ENCODE data around the gene CARMIL1.
"Not testable (repeated sequence)": the region's sequence is repeated elsewhere in the genome, so short reads cannot be mapped to it uniquely, and the experiment has no call there.

Gene CARMIL1

GRCh38 chr6:25441663-25442270, 162.6 kb downstream of the CARMIL1 start:
- no peak for DNase-seq

GRCh38 chr6:25442898-25443297, 163.7 kb downstream of the CARMIL1 start:
- H3K9me3 ChIP-seq = no peaks in the 10 kb centered on the region; the same call in 1 of the 2 replicates
- no peak for TF ChIP-seq CTCF (IDR thresholded peaks at IDR 0.05; ENCODE audit: low read depth, low read length)

More at GRCh38 chr6:25441663-25442270, 162.6 kb downstream of the CARMIL1 start:
- Histone ChIP-seq H3K36me3 (no peaks in the 10 kb centered on the region), H3K27me3 (no peaks in the 10 kb centered on the region), H3K4me3 (ENCODE audit: low read depth, low read length) (no peak overlapping the region), H3K4me1 (peaks cover 9% of the 10 kb centered on the region), H3K9me3 (no peaks in the 10 kb centered on the region; the same call in 1 of the 2 replicates)
- TF ChIP-seq CTCF (IDR thresholded peaks at IDR 0.05; ENCODE audit: low read depth, low read length) = no peak

GRCh38 chr6:25444521-25444920, 165.3 kb downstream of the CARMIL1 start:
- H3K27me3 ChIP-seq; H3K9me3 ChIP-seq; H3K4me3 ChIP-seq (ENCODE audit: low read depth, low read length); H3K4me1 ChIP-seq; DNase-seq; H3K36me3 ChIP-seq: not testable (repeated sequence)

More at GRCh38 chr6:25442898-25443297, 163.7 kb downstream of the CARMIL1 start:
- no peak for DNase-seq
- peaks cover under 1% of the 10 kb centered on the region for H3K4me1 ChIP-seq
- H3K36me3 ChIP-seq = no peaks in the 10 kb centered on the region
- H3K27me3 ChIP-seq = no peaks in the 10 kb centered on the region
- H3K4me3 ChIP-seq (ENCODE audit: low read depth, low read length) = no peak overlapping the region

DNA sequence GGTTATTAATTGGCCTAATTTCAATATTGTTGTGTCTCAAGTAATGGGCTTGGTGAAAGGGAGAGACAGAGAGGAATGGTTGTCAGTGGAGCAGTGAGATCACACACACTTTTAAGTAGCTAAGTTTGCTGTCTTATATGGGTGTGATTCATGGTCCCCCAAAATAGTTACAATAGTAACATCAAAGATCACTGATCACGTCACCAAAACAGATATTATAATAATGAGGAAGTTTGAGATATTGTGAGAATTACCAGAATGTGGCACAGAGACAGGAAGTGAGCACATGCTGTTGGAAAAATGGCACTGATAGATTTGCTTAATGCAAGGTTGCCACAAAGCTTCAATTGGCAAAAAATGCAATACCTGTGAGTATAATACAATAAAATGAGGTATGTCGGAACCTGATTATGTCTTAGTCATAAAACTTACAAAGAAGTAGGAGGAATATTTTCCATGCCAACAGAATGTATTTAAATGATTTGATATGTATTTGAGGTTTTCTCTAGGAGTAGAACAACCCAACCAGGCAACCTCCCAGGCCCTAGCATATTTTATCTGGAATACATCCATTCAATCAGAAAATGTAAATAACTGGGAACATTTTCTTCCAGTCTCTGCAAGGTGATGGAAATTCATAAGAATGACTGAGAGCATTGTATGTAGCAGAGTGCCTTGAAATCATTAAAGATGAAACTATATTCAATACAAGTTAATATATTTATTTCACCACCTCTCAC, 167.8 kb downstream of the CARMIL1 start:
- Histone ChIP-seq H3K27me3 (no peaks in the 10 kb centered on the region), H3K36me3 (no peaks in the 10 kb centered on the region), H3K9me3 (no peaks in the 10 kb centered on the region; the same call in 1 of the 2 replicates), H3K4me1 (peaks cover 9% of the 10 kb centered on the region), H3K4me3 (ENCODE audit: low read depth, low read length) (no peak overlapping the region)
- no peak for TF ChIP-seq CTCF (IDR thresholded peaks at IDR 0.05; ENCODE audit: low read depth, low read length)
- DNase-seq = no peak

DNA sequence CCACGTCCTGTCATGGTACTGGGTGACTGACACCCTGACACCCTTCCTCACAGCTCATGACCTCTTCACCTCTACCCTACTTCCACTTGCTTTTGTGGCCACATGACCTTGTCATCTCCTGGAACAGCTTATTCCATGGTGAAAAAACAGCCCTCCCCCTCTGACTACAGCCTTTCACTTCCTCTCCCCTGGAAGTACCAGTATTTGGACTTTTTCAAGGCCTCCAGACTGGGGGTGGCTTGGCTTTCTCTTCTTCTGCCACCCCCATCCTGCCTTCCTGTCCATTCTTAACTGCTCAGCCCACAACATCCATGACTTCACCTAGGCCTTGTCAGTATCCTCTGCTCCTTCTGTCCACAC, 168.4 kb downstream of the CARMIL1 start:
- Histone ChIP-seq H3K27me3 (no peaks in the 10 kb centered on the region), H3K4me1 (peaks cover 9% of the 10 kb centered on the region), H3K9me3 (no peaks in the 10 kb centered on the region; the same call in 1 of the 2 replicates), H3K4me3 (ENCODE audit: low read depth, low read length) (no peak overlapping the region), H3K36me3 (no peaks in the 10 kb centered on the region)
- no peak for DNase-seq
- TF ChIP-seq CTCF (IDR thresholded peaks at IDR 0.05; ENCODE audit: low read depth, low read length) = no peak

- no peaks in the 10 kb centered on the region; the same call in 1 of the 2 replicates for H3K9me3 ChIP-seq
- H3K27me3 ChIP-seq = no peaks in the 10 kb centered on the region
- H3K36me3 ChIP-seq = no peaks in the 10 kb centered on the region
- peaks cover 9% of the 10 kb centered on the region for H3K4me1 ChIP-seq
- no peak overlapping the region for H3K4me3 ChIP-seq (ENCODE audit: low read depth, low read length)
- no peak for TF ChIP-seq CTCF (IDR thresholded peaks at IDR 0.05; ENCODE audit: low read depth, low read length)
- DNase-seq = no peak
Observed at GRCh38 chr6:25448965-25449538, 169.9 kb downstream of the CARMIL1 start.

All from BE2C (cell line).